ENCODE data around the gene POLN. TPM values are rescaled to one million over a fixed set of nuclear protein-coding genes. Genes with fewer than 3 reads are reported as not detected.

The POLN gene
- total and polyA plus RNA-seq, 12 donors = 0.69 to 10.6 (median 3.0) TPM

- no peaks in the 10 kb centered on the region for H3K27me3 ChIP-seq
These were observed 156.4 kb downstream of the POLN start for GRCh38 chr4:2085496-2085901.

DNA sequence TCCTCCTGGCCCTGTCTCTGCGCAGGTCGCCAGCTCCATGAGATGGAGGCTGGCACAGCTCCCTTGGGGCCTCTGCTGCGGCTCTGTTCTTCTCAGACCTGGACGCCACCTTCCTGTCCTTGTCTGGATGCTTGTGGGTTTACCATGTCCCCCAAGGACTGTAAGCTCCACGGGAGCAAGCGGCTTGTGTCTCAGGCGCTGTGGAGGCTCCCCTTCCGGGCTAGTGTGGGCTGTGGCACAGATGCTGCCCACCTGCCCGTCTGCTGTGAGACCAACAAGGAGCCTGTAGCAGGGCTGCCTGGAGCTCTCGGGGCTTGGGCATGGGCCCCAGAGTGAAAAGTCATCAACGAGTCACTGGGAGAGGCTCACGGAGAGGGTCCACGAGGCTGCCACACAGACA, 157.6 kb downstream of the POLN start:
- Histone ChIP-seq H3K27ac (no peak overlapping the region), H3K4me1 (replicated peaks in 1 of 2) (no peaks in the 10 kb centered on the region), H3K4me3 (no peak overlapping the region), H3K9me3 (replicated peaks in 1 of 3) (no peaks in the 10 kb centered on the region), H3K27me3 (no peaks in the 10 kb centered on the region), H3K36me3 (replicated peaks in 1 of 2) (no peaks in the 10 kb centered on the region)
- intact Hi-C loops (cut with DNase I) = no loop called here
- TF ChIP-seq, protein P1, sequence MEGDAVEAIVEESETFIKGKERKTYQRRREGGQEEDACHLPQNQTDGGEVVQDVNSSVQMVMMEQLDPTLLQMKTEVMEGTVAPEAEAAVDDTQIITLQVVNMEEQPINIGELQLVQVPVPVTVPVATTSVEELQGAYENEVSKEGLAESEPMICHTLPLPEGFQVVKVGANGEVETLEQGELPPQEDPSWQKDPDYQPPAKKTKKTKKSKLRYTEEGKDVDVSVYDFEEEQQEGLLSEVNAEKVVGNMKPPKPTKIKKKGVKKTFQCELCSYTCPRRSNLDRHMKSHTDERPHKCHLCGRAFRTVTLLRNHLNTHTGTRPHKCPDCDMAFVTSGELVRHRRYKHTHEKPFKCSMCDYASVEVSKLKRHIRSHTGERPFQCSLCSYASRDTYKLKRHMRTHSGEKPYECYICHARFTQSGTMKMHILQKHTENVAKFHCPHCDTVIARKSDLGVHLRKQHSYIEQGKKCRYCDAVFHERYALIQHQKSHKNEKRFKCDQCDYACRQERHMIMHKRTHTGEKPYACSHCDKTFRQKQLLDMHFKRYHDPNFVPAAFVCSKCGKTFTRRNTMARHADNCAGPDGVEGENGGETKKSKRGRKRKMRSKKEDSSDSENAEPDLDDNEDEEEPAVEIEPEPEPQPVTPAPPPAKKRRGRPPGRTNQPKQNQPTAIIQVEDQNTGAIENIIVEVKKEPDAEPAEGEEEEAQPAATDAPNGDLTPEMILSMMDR (IDR thresholded peaks at IDR 0.05) = no peak
- TF ChIP-seq POLR2A (IDR thresholded peaks at IDR 0.05) = no peak
- WGBS, 4 donors = 91 to 100% (median 95%) methylated on average over 2 to 13 of the region's 13 CpGs
- DNase-seq = peak in 1 of 7 donors; percentile 10

More at GRCh38 chr4:2085496-2085901, 156.4 kb downstream of the POLN start:
- intact Hi-C loops (cut with DNase I) = no loop called here
- 83 to 98% (median 94%) methylated on average over 3 to 8 of the region's 8 CpGs for WGBS, 4 donors
- TF ChIP-seq, protein P1 (IDR thresholded peaks at IDR 0.05) = no peak
- TF ChIP-seq POLR2A (IDR thresholded peaks at IDR 0.05) = no peak
- Histone ChIP-seq H3K4me1 (replicated peaks in 1 of 2) (no peaks in the 10 kb centered on the region), H3K4me3 (no peak overlapping the region), H3K9me3 (replicated peaks in 1 of 3) (no peaks in the 10 kb centered on the region), H3K36me3 (replicated peaks in 1 of 2) (no peaks in the 10 kb centered on the region), H3K27ac (no peak overlapping the region)
- DNase-seq = peak in 1 of 7 donors; percentile 18

DNA sequence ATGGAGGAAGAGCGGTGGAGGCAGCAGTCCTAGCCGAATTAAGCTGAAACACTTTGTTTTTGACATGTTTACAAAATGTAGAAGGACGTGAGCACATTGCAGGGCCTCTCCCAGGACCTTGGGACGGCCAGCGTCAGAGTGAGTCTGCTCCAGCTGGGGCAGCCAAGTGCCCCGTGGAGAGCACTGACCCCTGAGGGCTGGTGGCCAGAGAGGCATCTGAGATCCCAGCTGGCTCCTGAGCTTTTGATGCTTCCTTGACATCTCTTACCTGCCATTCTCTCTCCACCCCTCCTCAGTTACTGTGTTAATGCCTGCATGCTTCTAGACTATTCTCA, 158.1 kb downstream of the POLN start:
- intact Hi-C loops (cut with DNase I) = no loop called here
- no peak overlapping the region for H3K27ac ChIP-seq
- peak in 3 of 7 donors; percentile 45 to 64 (median 51) for DNase-seq

DNA sequence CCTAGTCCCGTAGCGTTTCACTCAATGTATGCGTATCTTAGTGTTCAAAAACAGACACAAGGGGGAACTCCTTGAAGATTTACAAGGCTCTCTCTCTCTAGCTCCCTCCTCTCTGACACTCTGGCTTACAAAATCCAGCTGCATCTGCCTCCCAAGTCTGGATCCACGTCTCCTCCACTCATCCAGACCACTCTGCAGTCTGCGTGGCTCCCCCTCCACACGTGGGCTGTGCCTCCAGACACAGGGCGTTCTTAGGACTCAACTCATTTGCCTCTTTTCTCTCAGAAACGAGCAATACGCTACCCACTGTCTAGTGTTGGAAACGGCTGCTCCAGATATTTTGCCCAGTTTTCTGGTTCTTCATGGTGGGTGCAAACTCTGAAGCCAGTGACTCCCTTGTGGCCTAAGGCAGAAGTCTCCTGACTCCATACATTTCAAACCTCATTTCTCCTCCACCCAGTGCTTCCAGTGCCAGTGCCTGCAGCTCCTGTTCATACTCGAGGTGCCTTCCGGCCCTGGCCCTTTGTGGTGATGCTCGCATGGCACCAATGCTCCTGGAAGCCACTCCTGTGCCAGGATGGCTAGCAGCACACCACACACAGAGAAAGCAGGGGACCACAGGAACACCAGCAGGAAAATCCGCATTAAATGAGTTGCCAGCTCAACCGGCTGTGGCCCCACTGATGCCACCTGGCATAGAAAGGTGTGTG, 158.7 kb downstream of the POLN start:
- no peaks in the 10 kb centered on the region for H3K27me3 ChIP-seq
- DNase-seq = peak in 1 of 7 donors; percentile 27
- no peak for TF ChIP-seq POLR2A (IDR thresholded peaks at IDR 0.05)
- TF ChIP-seq, protein P1 (IDR thresholded peaks at IDR 0.05) = no peak
- no peak overlapping the region for H3K27ac ChIP-seq
- no peaks in the 10 kb centered on the region for H3K9me3 ChIP-seq (replicated peaks in 1 of 3)
- no peaks in the 10 kb centered on the region for H3K36me3 ChIP-seq (replicated peaks in 1 of 2)
- no peaks in the 10 kb centered on the region for H3K4me1 ChIP-seq (replicated peaks in 1 of 2)
- intact Hi-C loops (cut with DNase I) = no loop called here
- WGBS, 4 donors = 89 to 90% (median 90%) methylated on average over 15 of the region's 15 CpGs
- no peak overlapping the region for H3K4me3 ChIP-seq

More for the DNA sequence above, 158.1 kb downstream of the POLN start:
- Histone ChIP-seq H3K4me1 (replicated peaks in 1 of 2) (no peaks in the 10 kb centered on the region), H3K9me3 (replicated peaks in 1 of 3) (no peaks in the 10 kb centered on the region), H3K36me3 (replicated peaks in 1 of 2) (no peaks in the 10 kb centered on the region), H3K4me3 (no peak overlapping the region), H3K27me3 (no peaks in the 10 kb centered on the region)
- TF ChIP-seq POLR2A (IDR thresholded peaks at IDR 0.05) = no peak
- TF ChIP-seq, protein P1 (IDR thresholded peaks at IDR 0.05) = no peak
- 55 to 73% (median 69%) methylated on average over 5 to 6 of the region's 6 CpGs for WGBS, 4 donors
